HPDE6-E6E7 (cell line): ENCODE results near the gene XPR1.

ENCODE experiments used
- DNase-seq: peaks from one replicate; pipeline ENCODE4 v3.0.0; 2011; ENCODE audit warnings: missing footprints; ENCODE audit errors: extremely low spot score

Gene XPR1

DNA sequence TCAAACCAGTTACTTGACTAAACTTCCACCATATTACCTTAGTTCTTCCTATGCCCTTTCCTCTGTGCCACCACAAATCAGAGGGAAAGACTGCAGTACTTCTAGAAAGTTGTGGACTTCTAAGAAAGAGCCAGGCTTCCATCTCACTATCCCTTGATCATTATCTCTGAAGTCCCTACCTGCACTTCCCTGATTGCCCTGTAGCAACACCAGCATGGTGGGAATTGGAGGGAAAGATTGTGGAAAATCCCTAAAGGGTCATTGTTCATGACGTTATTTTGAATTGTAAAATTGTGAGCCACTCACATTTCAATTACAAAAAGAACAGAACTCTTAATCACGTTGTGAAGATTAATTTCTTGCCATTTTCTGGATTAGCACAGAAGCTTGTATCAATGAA, 257.5 kb downstream of the XPR1 start:
- DNase-seq, result no peak

DNA sequence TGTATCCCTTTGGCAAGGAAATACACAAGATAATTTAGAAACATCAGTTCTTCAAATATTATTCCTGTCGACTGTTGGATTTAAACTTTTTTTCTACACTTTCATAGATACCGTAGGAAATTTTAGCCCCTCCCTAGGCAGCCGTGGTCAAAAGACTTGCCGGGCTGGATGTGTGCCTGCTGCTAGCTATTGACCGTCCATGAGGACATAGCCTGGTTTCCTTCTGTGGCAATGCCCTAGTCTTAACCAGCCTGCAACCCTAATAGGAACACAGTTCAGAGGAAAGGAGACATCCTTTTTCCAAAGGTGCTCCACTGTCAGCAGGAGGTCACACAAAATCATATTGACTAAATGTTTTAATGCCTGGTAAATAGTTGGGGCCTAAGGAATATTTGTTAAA, 260.4 kb downstream of the XPR1 start:
- DNase-seq, result no peak

DNA sequence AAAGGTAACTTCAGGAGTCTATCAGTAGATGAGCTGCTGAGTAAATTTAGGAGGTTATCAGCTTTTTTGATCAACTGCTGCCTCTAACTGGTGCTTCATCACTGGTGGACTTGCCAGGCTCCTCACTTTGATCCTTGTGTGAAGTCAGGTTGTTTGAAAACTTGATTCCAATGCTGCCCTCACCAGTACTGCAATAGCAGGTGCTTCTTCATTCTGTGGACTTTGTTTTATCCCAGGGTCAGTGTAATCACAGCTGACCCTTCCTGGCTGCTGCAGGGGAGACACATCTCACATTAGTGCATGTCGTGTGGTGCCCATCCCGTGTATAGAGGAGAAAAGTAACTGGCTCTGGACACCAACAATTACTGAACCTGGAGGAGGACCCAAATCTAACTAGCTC, 260.9 kb downstream of the XPR1 start:
- no peak for DNase-seq

DNA sequence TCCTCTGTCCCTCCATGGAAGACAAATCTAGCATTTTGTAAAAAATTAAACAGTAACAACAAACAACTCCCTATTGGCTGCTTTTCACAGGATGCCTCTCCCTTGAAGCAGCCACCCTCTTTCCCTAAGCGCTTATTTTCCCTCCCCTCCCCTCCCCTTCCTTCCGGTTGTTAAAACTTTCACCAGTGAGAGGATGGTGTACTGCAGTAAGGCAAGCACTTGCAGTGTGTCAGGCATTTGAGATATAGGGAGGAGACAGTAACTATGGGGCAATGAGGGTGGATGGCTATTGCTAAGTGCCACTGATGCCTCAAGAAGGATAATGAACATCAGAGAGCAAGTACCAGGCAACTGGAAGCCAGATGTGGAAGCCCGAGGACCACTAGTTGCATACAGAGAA, 261.8 kb downstream of the XPR1 start:
- DNase-seq, result no peak

DNA sequence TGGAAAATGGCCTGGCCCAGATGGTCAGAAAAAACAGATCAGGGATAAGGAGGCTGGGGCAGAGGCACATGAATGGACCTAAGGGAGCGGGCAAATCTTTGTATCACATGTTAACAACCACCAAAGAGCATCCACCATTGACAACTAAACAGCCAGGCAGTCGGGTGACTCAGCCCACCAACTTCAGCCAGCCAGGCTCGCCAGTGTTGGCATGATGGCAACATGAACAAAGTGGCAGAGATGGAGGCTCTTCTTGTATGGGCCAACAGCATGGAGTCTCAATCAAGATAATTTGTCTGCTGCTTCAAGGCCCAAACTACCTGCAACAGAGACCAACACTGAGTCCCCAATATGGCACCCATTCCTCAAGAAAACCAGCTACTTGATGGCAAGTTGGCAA, 264.3 kb downstream of the XPR1 start:
- DNase-seq, result no peak

DNA sequence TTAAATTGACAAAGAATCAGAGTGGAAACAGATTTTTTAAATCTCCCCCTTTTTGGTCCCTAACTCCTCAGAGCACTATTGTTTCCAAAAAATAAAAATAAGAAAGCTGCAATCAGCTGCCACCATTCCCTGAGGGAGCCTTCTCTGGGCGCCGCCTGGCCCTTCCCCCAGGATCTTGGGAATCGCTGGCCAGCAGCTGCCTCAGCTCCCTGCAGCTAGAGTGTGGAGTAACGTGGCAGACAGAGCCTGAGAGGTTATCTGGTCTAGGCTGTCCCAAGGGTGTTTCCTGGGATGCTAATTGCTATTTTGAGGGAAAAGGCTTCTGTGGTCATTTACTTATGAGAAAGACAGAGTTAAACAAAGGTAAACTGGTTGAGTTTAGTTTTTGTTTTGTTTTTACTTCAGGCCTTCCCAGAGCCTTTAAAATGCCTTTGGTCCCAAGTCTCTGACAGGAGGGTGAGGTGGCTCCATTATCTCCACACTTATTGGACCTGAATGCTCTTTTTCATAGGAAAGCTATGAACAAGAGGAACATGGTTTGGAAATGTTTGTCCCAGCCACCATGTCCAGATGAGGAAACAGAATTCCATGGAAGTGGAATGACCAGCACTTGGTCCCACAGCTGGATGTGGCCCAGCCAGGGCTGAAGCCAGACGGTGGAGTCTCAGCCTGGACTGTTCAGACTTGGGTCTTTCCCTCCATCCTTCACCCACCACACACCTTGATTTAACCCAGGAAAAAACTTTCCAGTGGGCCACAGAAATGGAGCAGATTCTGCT, 266.8 kb downstream of the XPR1 start:
- DNase-seq, result no peak

DNA sequence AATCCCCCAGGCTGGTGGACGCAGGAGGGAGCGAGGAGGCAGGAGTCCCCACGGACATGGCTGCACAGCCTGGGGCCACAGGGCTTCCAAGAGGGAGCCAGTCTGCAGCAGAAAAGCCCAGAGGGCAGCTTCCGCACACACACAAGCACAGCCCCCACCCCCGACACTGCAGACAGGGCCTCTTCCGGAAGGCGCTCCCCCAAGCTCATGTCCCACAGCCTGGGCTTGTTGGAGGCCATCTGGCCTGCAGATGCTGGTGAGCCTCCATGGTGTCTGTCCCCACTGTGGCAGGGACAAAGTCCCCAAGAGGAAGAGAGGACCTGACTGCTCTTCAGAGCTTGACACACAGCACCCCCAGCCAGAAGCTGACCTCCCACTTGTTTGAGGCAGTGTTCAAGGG, 267.4 kb downstream of the XPR1 start:
- no peak for DNase-seq

DNA sequence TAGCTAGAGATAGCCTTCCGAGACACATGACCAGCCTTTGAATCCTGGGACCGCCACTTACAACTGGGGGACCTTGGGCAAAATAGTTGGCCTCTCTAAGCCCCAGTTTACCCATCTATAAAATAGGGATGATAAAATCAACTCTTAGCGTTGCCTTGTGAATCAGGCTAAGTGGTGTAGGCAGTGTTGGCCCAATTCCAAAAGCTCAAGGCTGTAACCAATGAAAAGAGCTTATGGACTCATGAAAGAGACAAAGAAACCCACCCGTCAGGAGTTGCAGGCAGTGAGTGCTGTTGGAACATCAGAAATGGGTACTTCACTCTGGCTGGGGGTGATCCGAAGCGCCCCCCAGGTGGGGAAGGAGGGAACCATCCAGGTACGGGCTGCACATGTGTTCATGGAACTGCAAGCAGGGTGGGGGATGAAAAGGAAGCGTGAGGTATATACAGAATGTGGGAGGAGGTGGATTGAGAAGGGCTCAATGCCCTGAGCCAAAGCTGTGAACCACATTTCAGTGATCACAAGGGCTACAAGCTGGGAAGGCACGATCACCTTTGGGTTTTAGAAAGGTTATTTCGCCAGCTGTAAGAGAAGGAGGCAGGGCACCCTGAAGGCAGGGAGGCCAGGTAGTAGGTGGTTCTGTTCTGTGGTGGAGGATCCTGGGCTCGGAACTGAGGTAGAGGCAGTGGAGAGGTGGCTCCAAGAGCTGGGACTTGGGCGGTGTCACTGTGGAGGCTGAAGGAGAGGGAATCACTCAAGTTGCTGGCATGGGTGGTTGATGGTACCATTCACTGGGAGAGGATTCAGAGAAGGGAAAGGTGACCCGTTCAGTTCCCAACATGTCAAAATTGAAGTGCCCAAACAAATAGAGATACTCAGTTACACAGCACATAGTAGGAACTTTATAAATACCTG, 269.5 kb downstream of the XPR1 start:
- no peak for DNase-seq

DNA sequence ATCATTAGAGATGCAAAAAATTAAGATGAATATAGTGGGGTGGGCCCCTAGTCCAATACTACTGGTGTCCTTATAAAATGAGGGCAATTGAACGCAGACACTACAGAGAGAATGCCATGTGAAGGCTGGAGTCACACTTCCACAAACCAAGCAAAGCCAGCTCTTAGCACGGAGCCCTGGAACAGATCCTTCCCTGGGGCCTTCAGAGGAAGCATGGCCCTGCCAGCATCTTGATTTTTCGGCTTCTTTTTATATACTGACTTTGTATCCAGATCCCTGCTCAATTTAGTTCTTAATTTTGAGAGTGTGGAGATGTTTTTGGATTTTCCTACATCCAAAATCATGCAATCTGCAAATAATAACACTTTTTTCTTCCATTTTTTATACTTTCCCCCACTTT, 270.7 kb downstream of the XPR1 start:
- no peak for DNase-seq

DNA sequence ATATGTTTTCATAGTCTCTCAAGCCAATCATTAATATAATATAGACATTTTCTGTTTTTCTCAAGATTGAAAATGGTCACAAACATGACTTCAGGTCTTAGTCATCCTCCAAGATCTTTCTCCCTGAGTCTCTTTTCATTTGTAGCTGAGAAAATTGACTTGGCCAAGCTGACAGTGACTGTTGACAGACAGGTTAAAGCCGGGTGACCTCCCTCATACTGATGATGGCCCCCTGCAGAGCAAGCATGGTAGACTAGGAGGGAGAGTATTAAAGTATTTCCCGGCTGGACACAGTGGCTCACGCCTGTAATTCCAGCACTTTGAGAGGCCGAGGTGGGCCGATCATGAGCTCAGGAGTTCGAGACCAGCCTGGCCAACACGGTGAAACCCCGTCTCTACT, 274.1 kb downstream of the XPR1 start:
- no peak for DNase-seq

DNA sequence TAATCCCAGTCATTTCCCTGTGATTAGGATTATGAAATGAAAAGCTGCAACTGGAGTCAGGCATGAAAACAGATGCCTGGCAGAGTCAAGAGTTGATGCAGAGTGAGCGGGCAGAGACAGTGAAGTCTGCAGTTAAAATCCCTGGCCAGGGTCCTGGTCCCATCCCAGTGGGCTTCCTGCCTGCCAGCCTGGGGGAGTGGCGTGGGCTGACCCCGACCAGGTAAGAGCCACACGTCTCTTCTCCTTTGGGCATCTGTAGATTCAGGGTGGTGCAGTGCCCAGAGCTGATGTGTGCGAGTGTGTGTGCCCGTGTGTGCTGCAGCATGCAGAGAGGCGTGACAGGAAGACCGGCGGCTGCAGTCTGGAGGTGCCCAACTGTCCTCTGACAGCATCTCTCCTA, 274.7 kb downstream of the XPR1 start:
- no peak for DNase-seq

DNA sequence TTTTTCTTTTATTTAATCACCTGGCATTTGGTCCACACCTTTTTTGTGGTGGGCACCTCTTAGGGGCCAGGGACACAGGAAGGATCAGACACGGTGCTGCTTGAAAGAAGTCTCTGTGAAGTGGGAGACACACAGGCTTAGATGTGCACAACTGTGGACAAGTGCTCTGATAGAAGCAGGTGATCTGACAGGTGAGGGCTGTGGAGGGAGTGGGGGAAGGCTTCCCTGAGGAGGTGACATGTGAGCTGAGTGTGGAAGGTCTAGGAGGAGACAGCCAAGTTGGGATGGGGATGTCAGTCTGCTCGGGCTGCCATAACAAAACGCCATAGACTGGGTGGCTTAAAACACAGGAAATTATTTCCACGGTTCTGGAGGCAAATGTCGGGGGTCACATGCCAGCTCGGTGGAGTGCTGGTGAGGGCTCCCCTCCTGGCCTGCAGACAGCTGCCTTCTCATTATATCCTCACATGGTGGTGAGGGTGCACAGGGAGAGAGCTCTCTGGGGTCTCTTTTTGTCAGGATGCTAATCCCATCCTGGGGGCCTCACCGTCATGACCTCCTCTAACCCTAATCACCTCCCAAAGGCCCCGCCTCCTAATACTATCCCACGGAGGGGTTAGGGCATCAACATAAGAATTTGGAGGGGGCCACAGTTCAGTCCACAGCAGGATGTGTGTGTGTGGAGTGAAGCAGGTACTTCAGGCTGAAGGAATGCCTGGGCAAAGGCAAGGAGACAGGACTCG, 275.7 kb downstream of the XPR1 start:
- no peak for DNase-seq

DNA sequence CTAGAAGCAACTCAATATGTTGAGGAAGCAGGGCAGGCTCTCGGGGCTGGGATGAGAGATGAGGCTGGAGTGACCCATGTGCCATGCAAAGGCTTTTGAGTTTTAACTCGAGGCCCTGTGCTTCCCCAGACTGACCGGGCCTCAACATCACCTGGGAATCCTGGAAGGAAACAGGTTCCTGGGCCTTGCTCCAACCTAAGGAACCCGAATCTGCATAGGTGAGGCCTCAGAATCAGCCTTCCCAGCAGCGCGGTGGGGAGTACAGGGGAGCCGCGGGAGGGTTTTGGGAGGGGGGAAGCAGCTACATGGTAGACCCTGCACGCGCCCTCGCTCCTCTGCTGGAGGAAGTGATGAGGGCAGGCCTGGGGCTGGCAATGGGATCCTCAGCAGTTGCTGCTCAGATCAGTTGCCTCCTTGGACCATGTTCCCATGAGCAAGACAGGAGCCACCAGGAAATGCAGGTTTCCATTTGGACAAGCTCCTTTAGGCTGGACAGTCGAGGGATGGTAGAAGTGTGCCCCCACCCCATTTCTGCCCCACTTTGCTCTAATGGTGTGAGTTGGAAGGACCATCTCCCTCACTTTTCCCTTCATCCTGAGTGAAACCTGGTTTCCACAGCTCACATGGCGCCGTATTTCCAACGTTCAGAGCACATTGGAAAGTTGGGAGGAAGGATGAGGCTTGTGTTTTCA, 276.4 kb downstream of the XPR1 start:
- no peak for DNase-seq

DNA sequence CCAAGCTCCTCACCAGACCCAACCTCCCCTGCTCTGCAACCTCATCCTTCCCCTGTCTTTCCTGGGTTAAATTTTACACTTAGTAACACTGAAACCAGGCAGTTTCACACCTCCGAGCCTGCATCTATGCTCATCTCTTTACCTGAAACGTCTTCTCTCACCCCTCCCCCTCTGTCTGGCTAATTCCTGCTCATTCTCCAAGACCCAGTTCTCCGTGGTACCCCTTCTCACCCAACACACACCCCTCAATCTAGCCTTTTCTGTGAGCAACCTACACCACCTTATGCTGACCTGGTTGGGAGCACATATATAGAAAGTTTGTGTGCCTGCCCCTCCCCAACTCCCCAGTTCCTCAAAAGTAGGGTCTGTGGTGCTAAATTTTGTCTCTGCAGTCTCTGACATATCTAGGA, 277.2 kb downstream of the XPR1 start:
- no peak for DNase-seq

DNA sequence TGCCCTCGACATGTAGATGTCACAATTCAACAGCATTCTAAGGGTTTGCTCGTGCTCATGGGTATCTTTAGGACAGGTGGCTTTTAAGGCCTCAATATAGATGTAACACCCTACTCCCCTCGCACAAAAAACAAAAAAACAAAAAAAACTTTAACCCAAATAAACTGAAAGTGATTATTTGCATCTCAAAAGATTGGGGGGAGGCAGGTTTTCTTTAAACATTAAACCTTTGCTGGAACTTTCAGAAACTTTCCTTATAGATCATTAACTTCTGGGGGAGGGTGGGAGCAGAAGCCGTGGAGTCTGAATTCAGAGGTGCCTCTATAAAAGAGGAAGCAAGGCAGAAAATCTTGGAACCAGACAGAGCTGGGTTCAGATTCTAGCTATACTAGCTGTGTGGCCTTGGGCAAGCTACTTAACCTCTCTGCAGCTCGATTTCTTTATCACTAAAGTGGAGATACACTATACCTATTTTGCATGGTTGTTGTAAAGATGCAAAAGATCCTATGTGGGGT, 277.7 kb downstream of the XPR1 start:
- no peak for DNase-seq

DNA sequence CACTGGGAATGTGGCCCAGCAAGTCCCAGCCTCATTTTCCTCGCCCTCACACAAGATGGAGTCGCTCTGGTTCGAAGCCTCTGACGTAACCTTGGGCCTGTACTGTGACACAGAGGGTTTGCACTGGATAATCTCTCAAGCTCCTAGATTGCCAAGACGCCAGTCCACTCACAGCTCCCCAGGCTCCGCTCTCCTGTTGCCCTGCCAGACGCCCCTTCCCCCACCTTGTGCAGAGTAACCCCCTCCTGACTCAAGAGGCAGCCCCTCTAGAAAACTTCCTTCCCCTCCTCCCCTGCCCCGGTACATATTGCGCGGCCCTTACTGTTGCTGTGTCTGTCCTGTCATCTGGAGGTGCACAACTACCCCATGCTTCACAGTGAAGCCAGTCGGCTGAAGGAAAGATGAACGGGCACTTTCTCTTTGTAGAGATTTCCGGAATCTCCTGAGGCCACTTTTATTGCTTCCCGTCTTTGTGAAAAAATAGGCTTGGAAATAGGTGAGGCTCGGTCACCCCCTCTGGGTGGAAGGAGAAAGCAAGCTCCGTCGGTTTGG, 279.9 kb downstream of the XPR1 start:
- no peak for DNase-seq

DNA sequence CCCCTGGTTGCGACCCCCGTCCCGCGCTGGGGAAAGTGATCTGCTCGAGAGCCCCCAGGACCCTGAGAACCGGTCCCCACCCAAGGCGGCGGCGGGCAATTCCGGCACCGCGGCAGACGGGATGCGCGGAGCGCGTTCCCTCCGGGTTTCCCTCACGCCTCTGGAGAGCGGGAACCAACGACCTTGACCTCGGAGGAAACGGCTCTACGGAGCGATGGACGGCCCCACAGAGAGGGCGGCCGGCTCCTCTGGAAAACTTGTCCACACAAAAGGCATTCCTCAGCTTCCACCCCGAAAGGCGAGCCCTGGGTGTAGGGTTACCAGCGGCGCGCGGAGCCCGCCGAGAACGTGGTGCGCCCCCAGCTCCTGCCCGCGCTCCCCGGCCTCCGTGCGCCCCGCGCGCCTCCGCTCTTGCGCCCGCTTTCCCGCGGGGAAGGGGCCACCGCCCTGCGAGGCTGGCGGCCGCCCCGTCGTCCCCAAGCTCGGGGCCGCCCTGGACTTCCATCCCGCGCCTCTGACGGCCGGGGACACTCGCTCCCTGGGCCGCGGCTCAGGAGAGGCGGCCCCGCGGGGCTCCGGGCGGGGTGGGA, 280.5 kb downstream of the XPR1 start:
- no peak for DNase-seq

DNA sequence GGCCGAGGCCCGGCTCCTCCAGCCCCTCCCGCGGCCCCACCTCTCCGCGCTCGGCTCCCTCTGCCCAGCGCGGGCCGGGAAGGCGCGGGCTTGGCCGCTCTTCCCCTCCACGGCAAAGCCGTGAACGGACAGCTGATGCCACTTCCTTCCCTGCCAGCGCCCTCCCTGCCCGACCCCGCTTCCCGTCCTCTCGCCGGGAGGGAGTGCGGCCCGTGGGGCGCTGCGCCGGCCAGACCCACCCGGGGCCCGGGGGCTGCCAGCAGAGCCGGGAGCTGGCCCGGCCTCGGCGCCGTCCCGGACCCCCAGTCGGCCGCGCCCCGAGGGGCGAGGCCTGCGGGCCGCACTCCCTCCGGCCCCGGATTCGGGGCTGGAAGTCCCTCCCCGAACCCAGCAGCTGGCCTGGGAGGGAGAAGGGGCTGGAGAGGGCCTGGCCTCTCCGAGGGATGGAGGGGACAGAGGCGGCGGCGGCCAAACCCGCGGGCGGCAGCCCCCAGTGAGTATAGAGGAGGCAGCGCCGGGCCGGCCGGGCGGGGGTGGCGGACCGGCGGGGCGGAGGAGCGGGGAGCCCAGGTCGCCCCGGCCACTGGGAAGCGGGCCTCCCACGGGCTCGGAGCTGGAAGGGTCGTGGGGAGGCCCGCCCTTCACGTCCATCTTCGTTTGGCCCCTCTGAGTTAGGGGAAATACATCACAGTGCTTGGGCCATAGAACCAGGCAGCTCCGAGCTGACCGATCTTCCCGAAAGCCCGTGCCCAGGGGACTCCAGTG, 281.2 kb downstream of the XPR1 start, which contains the start of gene KIAA1614:
KIAA1614 (plus strand) TSS at position 97 of the 765 bp plus-strand sequence; CDS start at position 444, 347 bp downstream.
- no peak for DNase-seq

DNA sequence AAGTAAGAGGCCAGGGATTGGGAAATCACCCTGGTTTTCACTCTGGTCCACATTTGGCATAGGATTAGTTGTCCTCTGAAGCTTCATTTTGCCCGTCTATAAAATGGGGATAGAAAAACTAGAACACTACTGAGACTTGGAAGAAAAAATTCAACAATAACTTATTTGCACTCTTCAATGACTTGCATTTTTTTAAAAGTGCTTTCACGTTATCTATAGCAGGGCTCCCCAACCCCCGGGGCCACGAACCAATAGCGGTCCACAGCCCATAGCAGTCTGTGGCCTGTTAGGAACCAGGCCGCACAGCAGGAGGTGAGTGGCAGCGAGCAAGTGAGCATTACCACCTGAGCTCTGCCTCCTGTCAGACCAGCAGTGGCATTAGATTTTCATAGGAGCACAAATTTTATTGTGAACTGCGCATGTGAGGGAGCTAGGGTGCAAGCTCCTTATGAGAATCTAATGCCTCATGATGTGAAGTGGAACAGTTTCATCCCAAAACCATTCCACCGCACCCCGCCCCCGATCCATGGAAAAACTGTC, 283.7 kb downstream of the XPR1 start:
- no peak for DNase-seq
